NCI-H2107 treated with DMSO at 0.1 percent for 48 hours (cell line): ENCODE data around the gene KIAA1217.

ENCODE experiments used
- DNase-seq: peaks from one replicate; lab custom pipeline; 2025; ENCODE audit not compliant: unreplicated experiment; lab: John Stamatoyannopoulos, UW

The KIAA1217 gene

GRCh38 chr10:24494236-24494635, 285.3 kb downstream of the KIAA1217 start:
- DNase-seq, result no peak

DNA sequence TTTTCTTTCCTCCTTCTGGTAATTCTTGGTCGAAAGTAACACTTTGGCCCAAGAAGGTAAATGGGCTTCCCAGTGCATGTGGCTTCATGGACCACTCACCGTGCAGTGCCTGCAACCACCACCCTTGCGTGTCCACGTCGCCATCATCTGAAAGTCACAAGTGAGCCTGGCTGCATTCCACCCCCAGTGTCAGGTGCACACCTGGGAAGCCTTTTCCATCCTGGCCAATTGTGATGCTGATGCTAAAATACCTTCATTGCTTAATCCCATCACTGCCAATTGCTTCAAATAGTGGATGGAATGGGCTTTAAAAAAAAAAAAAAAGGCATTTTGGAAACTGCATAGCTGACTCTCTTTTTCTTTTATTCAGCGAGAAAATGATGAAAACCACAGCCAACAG, 285.8 kb downstream of the KIAA1217 start:
- DNase-seq, result no peak

DNA sequence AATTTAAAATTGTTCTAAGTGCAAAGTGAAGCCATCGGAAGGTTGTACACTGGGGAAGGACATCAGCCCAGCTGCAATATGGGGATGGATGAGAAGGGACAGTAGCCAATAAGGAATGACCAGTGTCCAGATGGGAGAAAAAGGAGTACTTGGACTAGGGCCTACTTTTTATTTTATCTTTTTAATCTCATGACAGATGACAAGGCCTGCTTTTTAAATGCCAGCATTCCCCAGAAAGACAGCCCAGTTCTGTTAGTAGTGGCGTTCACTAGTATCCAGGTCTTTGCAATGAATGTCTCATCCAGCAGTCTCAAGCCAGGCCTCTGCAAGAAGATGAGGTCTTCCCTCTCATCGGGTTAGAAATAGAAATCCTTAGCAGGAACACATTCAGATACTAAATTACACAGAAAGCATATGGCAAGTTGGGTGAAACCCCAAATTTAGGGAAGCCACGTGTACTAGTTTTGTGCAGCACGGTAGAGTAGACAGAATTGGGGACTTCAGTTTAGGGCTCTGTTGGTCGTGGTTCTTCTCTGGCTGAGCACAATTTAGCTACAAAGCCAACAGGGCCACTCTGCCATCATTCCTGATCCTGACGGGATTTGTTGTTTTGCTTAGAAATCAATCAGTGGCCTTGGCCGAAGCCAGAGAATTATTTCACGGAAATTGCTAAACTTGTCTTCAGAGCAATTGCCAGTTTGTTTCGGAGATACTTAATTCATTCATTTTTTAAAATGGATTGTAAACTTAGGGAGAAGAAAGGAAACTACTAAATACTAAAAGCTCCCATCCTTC, 286.9 kb downstream of the KIAA1217 start:
- DNase-seq, result no peak

DNA sequence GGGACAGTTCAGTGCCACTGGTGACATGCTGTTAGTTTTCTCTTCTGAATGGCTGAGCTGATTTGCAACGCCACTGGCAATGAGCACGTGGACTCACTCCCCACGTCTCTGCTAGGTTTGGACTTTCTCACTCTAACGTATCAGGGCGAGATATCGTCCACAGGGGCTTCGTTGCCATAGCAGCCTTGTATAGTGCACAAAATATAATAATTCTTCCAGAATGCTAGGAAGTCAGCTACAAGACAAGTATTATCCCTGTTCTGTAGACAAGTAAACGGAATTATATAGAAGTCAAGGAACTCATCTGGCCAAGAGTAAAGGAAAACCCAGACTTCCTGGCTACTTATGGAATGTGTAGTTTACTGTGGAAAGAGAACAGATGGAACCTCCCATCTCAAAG, 288.0 kb downstream of the KIAA1217 start:
- DNase-seq, result no peak

GRCh38 chr10:24501056-24501711, 292.2 kb downstream of the KIAA1217 start:
- DNase-seq, result no peak

DNA sequence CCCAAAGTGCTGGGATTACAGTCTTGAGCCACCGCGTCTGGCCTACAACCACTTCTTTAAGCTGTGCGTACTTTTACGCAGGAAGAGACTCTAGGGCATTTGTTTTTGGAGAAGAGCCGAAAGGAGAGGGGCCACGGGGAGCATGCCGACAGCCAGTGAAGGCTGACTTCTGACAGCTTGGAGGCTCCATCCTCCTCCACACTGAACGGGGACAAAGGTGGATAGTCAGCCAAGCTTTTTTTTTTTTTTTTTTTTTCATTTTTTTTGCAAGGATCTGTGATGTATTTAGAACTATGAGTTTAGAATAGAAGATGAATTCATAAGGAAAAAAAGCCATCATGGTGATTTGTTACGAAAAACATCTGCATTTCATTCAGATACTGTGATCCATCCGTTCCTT, 293.1 kb downstream of the KIAA1217 start:
- no peak for DNase-seq

DNA sequence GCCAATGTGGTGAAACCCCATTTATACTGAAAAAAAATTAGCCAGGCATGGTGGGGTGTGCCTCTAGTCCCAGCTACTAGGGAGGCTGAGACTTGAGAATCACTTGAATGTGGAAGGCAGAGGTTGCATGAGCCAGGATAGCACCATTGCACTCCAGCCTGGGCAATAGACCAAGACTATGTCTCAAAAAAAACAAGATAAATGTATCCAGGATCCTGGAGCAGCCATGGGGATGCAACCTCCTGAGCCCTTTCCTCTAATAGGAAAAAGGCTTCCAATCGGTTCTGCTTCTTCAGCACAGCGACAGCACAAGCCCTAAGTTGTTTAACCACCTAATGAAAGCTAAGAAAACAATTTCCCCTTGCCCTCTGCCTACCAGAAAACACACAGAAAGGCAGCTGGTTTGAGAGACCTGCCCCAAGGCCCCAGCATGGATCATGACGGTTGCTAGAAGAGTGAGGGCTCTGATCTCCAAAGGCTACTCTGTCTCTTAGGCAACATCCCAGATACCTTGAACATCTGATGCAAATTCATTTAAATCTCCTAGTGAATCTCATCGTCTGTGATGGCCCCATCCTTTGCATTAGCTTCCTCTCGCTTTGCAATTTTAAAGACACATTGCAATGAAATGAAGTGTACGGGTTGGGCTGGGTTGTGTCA, 294.0 kb downstream of the KIAA1217 start:
- DNase-seq, result no peak

DNA sequence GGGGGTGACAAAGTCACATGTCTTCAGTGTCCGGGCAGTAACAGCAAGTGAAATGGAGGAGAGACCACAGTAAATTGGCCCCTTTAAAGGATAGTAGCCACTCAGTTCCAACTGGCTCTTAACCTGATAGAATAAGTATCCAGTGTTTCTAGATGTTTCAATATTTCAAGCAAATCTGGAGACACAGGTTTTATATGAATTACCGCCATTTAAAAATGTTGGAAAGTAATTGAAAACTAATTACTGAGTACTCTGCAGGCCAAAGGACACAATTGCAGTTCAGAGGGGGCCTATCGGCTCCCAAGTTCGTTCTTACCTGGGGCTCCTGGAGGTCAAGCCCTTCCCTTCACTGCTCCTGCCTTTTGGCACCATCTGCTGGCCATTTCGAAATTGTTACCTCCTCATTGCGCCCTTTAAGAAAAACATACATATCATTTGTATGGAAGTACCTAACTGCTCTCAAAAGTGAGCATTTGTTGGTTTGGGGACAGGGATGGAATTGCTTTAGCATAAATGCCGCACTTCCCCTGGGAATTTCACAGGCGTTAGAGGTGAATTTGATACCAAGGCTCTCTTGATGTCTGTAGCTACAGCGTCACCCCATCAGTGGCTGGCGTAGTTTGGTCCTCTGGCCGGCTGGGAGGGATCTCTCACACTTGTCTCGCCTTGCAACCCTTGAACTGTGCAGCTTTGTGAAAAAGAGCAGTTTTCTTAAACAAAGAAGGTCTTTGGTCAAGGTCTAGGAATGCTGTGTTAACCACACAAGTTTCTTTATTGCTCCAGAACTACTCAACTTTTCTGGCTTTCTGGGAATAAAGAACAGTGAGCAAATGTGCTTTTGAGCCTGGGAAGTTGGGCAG, 294.8 kb downstream of the KIAA1217 start:
- DNase-seq, result no peak

DNA sequence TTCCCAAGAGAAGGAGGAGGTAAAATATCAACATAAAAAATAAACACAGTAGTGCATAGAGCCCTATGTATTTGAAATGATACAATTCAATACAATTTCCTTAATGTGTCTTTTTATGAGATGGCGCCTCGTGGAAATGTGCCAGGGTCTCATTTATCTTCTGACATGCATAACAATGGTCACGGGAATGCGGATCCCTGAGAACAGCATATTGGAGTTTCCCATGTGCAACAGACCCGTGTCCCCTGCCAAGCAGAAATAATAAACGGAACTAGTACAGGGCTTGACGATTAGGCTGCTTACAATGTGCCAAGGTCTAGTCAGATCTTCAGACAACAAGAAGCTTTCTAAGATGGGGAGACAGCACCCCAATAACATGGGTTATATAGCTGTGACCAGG, 296.8 kb downstream of the KIAA1217 start:
- DNase-seq, result no peak

GRCh38 chr10:24513155-24513554, 304.2 kb downstream of the KIAA1217 start:
- DNase-seq, result no peak

- DNase-seq, result no peak
Observed at GRCh38 chr10:24515481-24515880, 306.5 kb downstream of the KIAA1217 start.

DNA sequence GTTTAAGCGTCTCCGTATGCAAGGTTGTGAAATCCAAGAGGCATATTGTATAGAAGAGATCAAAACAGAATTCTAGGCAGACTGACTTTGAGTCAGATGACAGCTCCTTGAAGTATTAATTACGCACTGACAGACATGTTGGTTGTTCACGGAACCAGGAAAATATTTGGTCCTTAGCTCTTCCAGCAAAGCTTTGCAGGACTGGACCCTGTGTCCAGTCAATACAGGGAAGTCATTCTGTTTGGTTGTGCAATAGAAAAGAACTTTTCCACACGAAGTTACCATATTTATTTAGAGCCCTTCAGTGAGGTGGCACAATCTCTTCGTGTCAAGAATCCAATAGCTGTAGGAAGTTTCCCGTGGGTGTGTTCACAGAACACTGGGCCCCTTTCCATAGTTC, 309.5 kb downstream of the KIAA1217 start:
- DNase-seq, result no peak

DNA sequence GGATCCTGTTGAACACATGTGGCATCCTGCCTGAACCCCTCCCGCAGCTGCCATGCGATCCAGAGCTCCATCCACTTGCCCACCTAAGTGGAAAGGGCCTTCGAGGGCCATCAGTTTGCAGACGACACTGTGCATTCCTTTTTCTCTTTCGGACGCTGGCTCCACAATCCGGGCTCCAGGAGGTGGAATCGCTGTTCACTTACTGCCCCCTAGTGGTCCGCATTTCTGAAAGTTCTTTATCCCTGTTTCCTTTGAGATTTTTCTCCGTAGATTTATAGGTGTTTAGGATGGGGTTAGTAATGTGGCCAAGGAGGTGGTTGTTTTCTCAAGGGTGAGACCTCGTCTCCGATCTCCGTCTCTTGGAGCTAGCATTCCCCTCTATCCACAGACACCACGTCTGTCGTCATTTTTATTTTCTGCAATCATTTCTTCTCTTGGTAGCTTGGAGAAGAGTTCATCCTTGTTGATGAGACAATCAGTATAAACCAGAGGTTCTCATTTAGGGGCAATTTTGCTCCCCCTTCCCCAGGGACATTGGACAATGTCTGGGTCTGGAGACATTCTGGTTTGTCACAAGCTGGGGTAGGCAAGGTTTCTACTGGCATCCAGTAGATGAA, 310.2 kb downstream of the KIAA1217 start:
- DNase-seq, result peak; percentile 42

DNA sequence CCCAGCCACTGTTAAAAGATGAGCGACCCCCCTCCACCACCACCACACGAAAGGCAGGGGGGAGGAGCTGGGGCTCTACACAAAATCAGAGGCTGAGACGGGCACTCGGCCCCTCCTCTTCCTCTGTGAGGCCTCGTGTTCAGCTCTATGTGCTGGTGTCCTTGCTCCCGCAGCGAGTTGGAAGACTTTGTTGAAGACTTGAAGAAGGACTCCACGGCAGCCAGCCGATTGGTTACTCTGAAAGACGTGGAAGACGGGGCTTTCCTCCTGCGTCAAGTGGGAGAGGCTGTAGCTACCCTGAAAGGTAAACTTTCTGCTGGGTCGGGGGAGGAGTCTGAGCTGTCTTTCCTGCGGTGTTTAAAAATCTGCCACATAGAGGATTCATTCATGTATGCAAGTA, 311.0 kb downstream of the KIAA1217 start:
- no peak for DNase-seq

DNA sequence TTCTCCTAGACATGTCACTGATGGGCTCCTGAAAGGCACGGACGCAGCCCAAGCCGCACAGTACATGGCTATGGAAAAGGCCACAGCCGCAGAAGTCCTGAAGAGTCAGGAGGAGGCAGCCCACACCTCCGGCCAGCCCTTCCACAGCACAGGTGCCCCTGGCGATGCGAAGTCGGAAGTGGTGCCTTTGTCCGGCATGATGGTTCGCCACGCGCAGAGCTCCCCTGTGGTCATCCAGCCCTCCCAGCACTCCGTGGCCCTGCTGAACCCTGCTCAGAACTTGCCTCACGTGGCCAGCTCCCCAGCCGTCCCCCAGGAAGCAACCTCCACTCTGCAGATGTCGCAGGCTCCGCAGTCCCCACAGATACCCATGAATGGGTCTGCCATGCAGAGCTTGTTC, 315.4 kb downstream of the KIAA1217 start:
- DNase-seq, result no peak

GRCh38 chr10:24526085-24526649, 317.2 kb downstream of the KIAA1217 start:
- no peak for DNase-seq

DNA sequence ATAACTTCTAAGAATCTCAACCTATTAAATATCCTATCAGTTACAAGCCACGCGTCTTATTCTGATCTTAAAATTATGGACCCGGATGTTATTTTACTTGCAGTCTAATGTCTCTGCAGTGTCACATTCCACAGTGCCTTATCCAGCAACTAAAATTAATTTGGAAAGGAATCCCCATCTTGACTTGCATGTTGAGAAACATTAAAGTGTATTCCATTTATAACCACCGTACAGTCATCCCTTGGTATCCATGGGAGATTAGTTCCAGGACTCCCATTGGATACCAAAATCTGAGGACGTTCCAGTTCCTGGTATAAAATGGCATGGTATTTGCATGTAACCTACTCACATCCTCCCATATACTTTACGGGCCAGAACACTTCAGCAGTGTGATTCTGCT, 320.0 kb downstream of the KIAA1217 start:
- no peak for DNase-seq

GRCh38 chr10:24531439-24531838, 322.5 kb downstream of the KIAA1217 start:
- no peak for DNase-seq

DNA sequence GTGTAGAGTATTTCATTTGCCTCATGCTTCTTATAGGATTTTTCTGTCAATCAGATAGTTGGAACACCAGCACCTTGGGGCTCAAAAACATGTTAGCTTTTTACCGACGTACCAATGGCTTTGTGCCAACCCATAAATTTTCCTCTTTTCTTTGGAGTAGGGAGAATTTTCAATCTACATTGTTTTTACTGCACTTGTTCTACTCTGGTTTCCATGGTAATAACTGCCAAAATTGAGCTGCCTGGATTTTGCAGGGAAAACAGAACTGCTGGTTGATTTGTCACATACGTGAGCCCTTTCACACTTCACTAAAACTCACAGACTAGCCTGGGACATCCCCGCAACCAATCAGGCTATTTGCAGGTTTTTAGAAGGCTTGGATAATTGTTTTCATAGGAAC, 325.0 kb downstream of the KIAA1217 start:
- DNase-seq, result no peak

GRCh38 chr10:24536636-24537035, 327.7 kb downstream of the KIAA1217 start:
- no peak for DNase-seq
